GM10266 (cell line): ENCODE data around the gene SH2D1A.

Experiments
- DNase-seq: peaks from one replicate; pipeline ENCODE4 v3.0.0; 2012; ENCODE audit errors: extremely low spot score
- TF ChIP-seq, protein P1 (sequence below): IDR thresholded peaks from 2 replicates; pipeline ENCODE4 v1.5.1; 2012; ENCODE audit warnings: mild to moderate bottlenecking, low read depth; ENCODE audit not compliant: control insufficient read depth, insufficient read depth; ENCODE audit errors: missing control alignments

SH2D1A gene

GRCh38 chrX:124386401-124386800, 40.0 kb downstream of the SH2D1A start:
- DNase-seq, result no peak
- TF ChIP-seq, protein P1, sequence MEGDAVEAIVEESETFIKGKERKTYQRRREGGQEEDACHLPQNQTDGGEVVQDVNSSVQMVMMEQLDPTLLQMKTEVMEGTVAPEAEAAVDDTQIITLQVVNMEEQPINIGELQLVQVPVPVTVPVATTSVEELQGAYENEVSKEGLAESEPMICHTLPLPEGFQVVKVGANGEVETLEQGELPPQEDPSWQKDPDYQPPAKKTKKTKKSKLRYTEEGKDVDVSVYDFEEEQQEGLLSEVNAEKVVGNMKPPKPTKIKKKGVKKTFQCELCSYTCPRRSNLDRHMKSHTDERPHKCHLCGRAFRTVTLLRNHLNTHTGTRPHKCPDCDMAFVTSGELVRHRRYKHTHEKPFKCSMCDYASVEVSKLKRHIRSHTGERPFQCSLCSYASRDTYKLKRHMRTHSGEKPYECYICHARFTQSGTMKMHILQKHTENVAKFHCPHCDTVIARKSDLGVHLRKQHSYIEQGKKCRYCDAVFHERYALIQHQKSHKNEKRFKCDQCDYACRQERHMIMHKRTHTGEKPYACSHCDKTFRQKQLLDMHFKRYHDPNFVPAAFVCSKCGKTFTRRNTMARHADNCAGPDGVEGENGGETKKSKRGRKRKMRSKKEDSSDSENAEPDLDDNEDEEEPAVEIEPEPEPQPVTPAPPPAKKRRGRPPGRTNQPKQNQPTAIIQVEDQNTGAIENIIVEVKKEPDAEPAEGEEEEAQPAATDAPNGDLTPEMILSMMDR, result no peak

DNA sequence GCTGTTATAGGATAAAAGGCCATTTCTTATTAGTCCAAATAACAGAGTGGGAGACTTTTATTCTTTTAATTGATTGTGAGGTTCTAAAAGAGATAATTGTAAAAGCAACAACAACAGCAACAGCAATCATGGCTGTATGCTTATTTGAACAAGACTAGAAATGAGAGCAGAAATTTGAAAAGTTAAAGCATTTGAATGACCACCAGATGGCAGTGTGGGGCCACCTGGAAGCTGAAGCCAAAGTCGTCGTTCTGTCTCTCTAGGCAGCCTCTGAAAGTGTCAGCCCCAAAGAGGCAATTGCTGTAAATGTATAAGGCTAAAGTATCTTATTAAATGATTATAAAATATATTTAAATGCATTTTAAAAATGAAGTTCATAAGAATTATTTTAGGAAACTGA, 42.2 kb downstream of the SH2D1A start:
- TF ChIP-seq, protein P1, result peak; percentile 47
- DNase-seq, result peak; percentile 2

DNA sequence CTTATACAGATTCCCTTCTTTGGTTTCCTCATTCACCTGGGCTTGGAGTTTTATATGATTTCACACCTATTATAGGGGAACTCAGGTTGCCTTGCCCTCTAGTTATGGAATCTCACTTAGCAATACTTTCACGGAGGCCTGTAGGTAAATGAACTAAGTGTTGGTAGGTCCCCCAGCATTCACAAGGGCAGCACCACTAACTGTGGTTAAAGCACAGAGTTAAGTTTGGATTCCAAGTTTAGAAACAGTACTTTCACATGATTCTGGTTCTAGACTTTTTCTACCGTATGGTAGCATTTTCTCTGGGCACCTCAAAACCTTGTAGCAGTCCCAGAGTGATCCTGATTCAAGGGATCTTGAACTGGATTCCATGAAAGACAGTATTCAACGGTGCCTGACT, 46.4 kb downstream of the SH2D1A start:
- DNase-seq, result no peak
- TF ChIP-seq, protein P1, result no peak

- no peak for DNase-seq
Observed at GRCh38 chrX:124393238-124393637, 46.9 kb downstream of the SH2D1A start.

DNA sequence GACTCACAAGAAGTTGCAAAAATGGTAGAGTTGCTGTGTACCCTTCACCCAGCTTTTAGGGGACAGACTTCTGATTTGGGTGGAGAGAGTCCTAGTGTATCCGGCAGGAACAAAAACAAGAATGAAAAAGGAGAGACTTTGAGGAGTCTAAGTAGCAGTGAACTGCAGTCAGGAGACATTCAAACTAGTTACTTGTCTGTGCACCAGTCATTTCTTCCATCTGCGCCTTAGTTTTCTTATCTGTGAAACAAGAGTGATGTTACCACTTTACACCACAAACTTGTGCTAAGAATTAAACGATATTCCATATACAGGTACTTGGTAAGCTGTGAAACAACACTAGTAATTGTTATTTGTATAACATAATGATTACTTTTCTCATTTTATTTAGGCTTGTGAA, 47.3 kb downstream of the SH2D1A start:
- TF ChIP-seq, protein P1, result no peak
- no peak for DNase-seq

More at GRCh38 chrX:124393238-124393637, 46.9 kb downstream of the SH2D1A start:
- TF ChIP-seq, protein P1, result no peak

GRCh38 chrX:124395145-124395880, 49.0 kb downstream of the SH2D1A start:
- no peak for DNase-seq
- TF ChIP-seq, protein P1, result no peak

DNA sequence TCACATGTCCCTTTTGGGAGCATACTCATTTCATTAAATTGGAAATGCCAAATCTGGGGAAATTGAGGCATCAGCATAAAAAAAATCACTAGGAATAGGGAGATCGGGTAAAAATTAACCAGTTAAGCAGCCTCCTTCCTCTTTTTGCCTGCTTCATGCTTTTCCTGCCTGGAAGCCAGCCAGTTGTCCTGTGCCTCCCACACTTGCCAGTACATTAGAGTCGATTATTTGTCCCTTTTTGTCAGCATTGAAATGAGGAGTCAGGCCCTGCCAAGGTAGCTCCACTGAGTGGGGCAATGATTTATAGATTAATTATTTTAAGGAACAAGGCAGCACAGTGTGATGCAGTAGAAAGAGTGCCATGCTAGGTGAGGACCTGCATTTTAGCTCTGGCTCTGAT, 55.3 kb downstream of the SH2D1A start:
- no peak for DNase-seq
- TF ChIP-seq, protein P1, result no peak
